AG09319 (cell line): Measurements from ENCODE around the gene HDDC2.

Experiments used
- DNase-seq: peaks from one replicate; pipeline ENCODE4 v3.0.0-alpha.2; 2010; ENCODE audit warnings: low read depth; ENCODE audit errors: extremely low read depth
- CTCF ChIP-seq: IDR thresholded peaks from 2 replicates; pipeline ENCODE4 v1.5.1; 2011; ENCODE audit warnings: low read depth, mild to moderate bottlenecking, inconsistent platforms, low read length, moderate library complexity

Gene HDDC2

GRCh38 chr6:125277838-125278237 is 23.9 kb downstream of the HDDC2 start:
- no peak for DNase-seq
- no peak for TF ChIP-seq CTCF

GRCh38 chr6:125275779-125276178 is 26.0 kb downstream of the HDDC2 start:
- TF ChIP-seq CTCF = no peak
- no peak for DNase-seq

- TF ChIP-seq CTCF = no peak
- no peak for DNase-seq
Measured at GRCh38 chr6:125274935-125275334, 26.8 kb downstream of the HDDC2 start.

GRCh38 chr6:125273965-125274364 is 27.8 kb downstream of the HDDC2 start:
- DNase-seq = no peak

GRCh38 chr6:125273251-125273650 is 28.5 kb downstream of the HDDC2 start:
- TF ChIP-seq CTCF = no peak
- no peak for DNase-seq

More at GRCh38 chr6:125273965-125274364, 27.8 kb downstream of the HDDC2 start:
- no peak for TF ChIP-seq CTCF

GRCh38 chr6:125271486-125272159 is 30.1 kb downstream of the HDDC2 start:
- no peak for TF ChIP-seq CTCF
- no peak for DNase-seq

- TF ChIP-seq CTCF = no peak
- no peak for DNase-seq
Measured at GRCh38 chr6:125270380-125270779, 31.4 kb downstream of the HDDC2 start.
